HG02973 (cell line): ENCODE data around the gene YPEL4.

Experiments used
- ATAC-seq: cut with Tn5 transposase; IDR thresholded peaks from one replicate; pipeline ENCODE4 v1.9.1; 2021; ENCODE audit warnings: moderate library complexity; ENCODE audit not compliant: unreplicated experiment

Gene YPEL4

GRCh38 chr11:57596266-57596885 is 53.3 kb downstream of the YPEL4 start:
- no peak for ATAC-seq
